Right lobe of liver (tissue), 4 donors: Measurements from ENCODE around the gene NPAS2.

Experiments used
- POLR2A ChIP-seq: fragments of 450-650 bp; IDR thresholded peaks from one replicate; pipeline ENCODE4 v1.6.1; 2017; ENCODE audit warnings: antibody characterized with exemption, mild to moderate bottlenecking
- TF ChIP-seq, protein P1 (sequence below), 4 donors: fragments of 200-600 bp in 3 of 4; fragments of 450-650 bp in 1 of 4; IDR thresholded peaks; one replicate each; pipeline versions ENCODE4 v1.5.1 to v1.8.0; 2016 to 2022; ENCODE audit warnings: antibody characterized with exemption in 4 of 4, mild to moderate bottlenecking in 2 of 4
- donor health status: DM: no; HTN: no; CAD: no.
- donor health status: DM: no; HTN: no; CAD: no.
- donor health status: DM: no; HTN: yes; CAD: no.

GRCh38 chr2:100876231-100876860 lies 56.4 kb downstream of the NPAS2 start:
- TF ChIP-seq, protein P1, sequence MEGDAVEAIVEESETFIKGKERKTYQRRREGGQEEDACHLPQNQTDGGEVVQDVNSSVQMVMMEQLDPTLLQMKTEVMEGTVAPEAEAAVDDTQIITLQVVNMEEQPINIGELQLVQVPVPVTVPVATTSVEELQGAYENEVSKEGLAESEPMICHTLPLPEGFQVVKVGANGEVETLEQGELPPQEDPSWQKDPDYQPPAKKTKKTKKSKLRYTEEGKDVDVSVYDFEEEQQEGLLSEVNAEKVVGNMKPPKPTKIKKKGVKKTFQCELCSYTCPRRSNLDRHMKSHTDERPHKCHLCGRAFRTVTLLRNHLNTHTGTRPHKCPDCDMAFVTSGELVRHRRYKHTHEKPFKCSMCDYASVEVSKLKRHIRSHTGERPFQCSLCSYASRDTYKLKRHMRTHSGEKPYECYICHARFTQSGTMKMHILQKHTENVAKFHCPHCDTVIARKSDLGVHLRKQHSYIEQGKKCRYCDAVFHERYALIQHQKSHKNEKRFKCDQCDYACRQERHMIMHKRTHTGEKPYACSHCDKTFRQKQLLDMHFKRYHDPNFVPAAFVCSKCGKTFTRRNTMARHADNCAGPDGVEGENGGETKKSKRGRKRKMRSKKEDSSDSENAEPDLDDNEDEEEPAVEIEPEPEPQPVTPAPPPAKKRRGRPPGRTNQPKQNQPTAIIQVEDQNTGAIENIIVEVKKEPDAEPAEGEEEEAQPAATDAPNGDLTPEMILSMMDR (IDR thresholded peaks at IDR 0.05): no peak
- TF ChIP-seq POLR2A: no peak
